Endothelial cell of umbilical vein (primary cell): ENCODE measurements around the gene XYLT1. TPM values are rescaled to one million over a fixed set of nuclear protein-coding genes. Genes with fewer than 3 reads are reported as not detected.
"Not testable (repeated sequence)": the region's sequence is repeated elsewhere in the genome, so short reads cannot be mapped to it uniquely, and the experiment has no call there.

Experiments used
- BruUV-seq: library from RNA; stranded (reverse); fragments of 400-500 nt; replicated peaks from 2 replicates; lab custom pipeline; 2021; lab: Mats Ljungman, UMichigan
- CTCF ChIA-PET: fragments of 300-600, 350-600 bp; sonication (Branson Sonifier 250); formaldehyde crosslinking; loops from one replicate; lab custom pipeline; 2021; ENCODE audit warnings: antibody characterized with exemption, inconsistent platforms; lab: Charles Lee
- POLR2A ChIA-PET: fragments of 300-600, 350-600 bp; sonication (Branson Sonifier 250); formaldehyde crosslinking; loops from one replicate; lab custom pipeline; 2021; ENCODE audit warnings: antibody characterized with exemption, inconsistent platforms; lab: Charles Lee
- DNase-seq: peaks from one replicate; pipeline ENCODE4 v3.0.0-alpha.2; 2011; ENCODE audit warnings: low read depth, low spot score
- FAIRE-seq: peaks from 2 replicates; lab custom pipeline; 2011; peaks lifted over from hg19 to GRCh38; lab: Jason Lieb, UNC
- H2AFZ ChIP-seq: 2 replicates; pipeline ENCODE4 v1.6.0; 2012; ENCODE audit warnings: low read depth, low read length, control low read depth, inconsistent platforms
- H3K27ac ChIP-seq: 2 replicates; pipeline ENCODE4 v1.5.1; 2011; ENCODE audit warnings: low read depth, mild to moderate bottlenecking, control low read depth, low read length, moderate library complexity; ENCODE audit not compliant: insufficient read depth
- H3K27me3 ChIP-seq, 2 experiments: 2 replicates each; pipeline versions ENCODE4 v1.6.0 to v1.6.1; 2011; ENCODE audit warnings: low read length in 2 of 2, mixed read lengths in 1 of 2; ENCODE audit not compliant: control insufficient read depth in 2 of 2, insufficient read depth in 2 of 2
- H3K36me3 ChIP-seq, 2 experiments: 2 replicates in 1 of 2; 3 replicates in 1 of 2; pipeline ENCODE4 v1.5.1; 2011; ENCODE audit warnings: low read length in 2 of 2, mild to moderate bottlenecking in 1 of 2, moderate library complexity in 1 of 2; ENCODE audit not compliant: control insufficient read depth in 2 of 2, insufficient read depth in 2 of 2; ENCODE audit errors: extremely low read depth in 1 of 2
- H3K4me1 ChIP-seq: 3 replicates; pipeline ENCODE4 v1.5.1; 2011; ENCODE audit warnings: mild to moderate bottlenecking, low read length; ENCODE audit not compliant: control insufficient read depth, insufficient read depth; ENCODE audit errors: extremely low read depth
- H3K4me2 ChIP-seq: 2 replicates; pipeline ENCODE4 v1.6.1; 2011; ENCODE audit warnings: low read length, control low read depth, mixed read lengths; ENCODE audit not compliant: insufficient read depth
- H3K4me3 ChIP-seq, 3 experiments: fragments of 200-600 bp in 1 of 3; sonication (generic), shearing (Covaris generic) in 1 of 3; replicated peaks in 1 of 3; 2 replicates each; pipeline ENCODE4 v1.5.1; 2011 to 2016; ENCODE audit warnings: control low read depth in 3 of 3, low read length in 3 of 3, mild to moderate bottlenecking in 2 of 3, inconsistent platforms in 1 of 3, low read depth in 1 of 3, moderate library complexity in 1 of 3; ENCODE audit not compliant: insufficient read depth in 1 of 3
- H3K79me2 ChIP-seq: 2 replicates; pipeline ENCODE4 v1.6.0; 2012; ENCODE audit warnings: low read length, inconsistent platforms; ENCODE audit not compliant: control insufficient read depth, insufficient read depth
- H3K9ac ChIP-seq: replicated peaks from 2 replicates; pipeline ENCODE3; 2011; ENCODE audit warnings: low read length, control low read depth; ENCODE audit not compliant: insufficient read depth; ENCODE audit errors: extremely low read depth
- H3K9me1 ChIP-seq: replicated peaks from 3 replicates; pipeline ENCODE4 v1.6.0; 2011; ENCODE audit warnings: mild to moderate bottlenecking, low read length; ENCODE audit not compliant: control insufficient read depth, insufficient read depth; ENCODE audit errors: extremely low read depth
- H3K9me3 ChIP-seq: replicated peaks from 2 replicates; pipeline ENCODE4 v1.5.1; 2012; ENCODE audit warnings: low read length, inconsistent platforms; ENCODE audit not compliant: control insufficient read depth, insufficient read depth
- H4K20me1 ChIP-seq: replicated peaks from 2 replicates; pipeline ENCODE3; 2011; ENCODE audit warnings: mild to moderate bottlenecking, low read length; ENCODE audit not compliant: control insufficient read depth, insufficient read depth; ENCODE audit errors: extremely low read depth
- EZH2 ChIP-seq: IDR thresholded peaks from 2 replicates; pipeline ENCODE4 v1.6.1; 2012; ENCODE audit warnings: borderline replicate concordance, low read depth, mild to moderate bottlenecking, moderate library complexity, low read length, inconsistent platforms; ENCODE audit not compliant: severe bottlenecking
- FOS ChIP-seq: IDR thresholded peaks from 2 replicates; pipeline ENCODE4 v1.6.1; 2011; ENCODE audit warnings: mild to moderate bottlenecking, low read length, moderate library complexity, borderline replicate concordance; ENCODE audit not compliant: insufficient read depth
- GATA2 ChIP-seq: IDR thresholded peaks from 2 replicates; pipeline ENCODE4 v1.7.0; 2011; ENCODE audit warnings: low read depth, mild to moderate bottlenecking, moderate library complexity, mixed read lengths, low read length; ENCODE audit not compliant: insufficient read length, insufficient read depth
- JUN ChIP-seq: IDR thresholded peaks from 2 replicates; pipeline ENCODE4 v1.6.1; 2011; ENCODE audit warnings: borderline replicate concordance, low read depth; ENCODE audit not compliant: insufficient read length, insufficient read depth
- MYC ChIP-seq: IDR thresholded peaks from one replicate; pipeline ENCODE4 v1.6.1; 2011; ENCODE audit warnings: mild to moderate bottlenecking, low read depth, low read length
- POLR2A ChIP-seq: IDR thresholded peaks from 2 replicates; pipeline ENCODE4 v1.6.1; 2012; ENCODE audit warnings: low read depth, mild to moderate bottlenecking, control low read depth, low read length
- POLR2AphosphoS5 ChIP-seq: IDR thresholded peaks from 2 replicates; pipeline ENCODE4 v1.6.1; 2012; ENCODE audit warnings: low read depth, mild to moderate bottlenecking, control low read depth, low read length, moderate library complexity; ENCODE audit not compliant: insufficient read depth
- dilution Hi-C: fragments of 300-500 bp; cut with MboI; formaldehyde crosslinking; loops from one replicate; pipeline ENCODE4 v1.15.0; 2019; ENCODE audit warnings: low sequenced_read_pairs; ENCODE audit not compliant: extremely low pct_ligation_motif_present
- intact Hi-C: fragments of 100-400 bp; cut with micrococcal nuclease; formaldehyde crosslinking; loops from one replicate; pipeline ENCODE4 v1.10.0; 2022
- polyA plus RNA-seq, 4 experiments: library from polyadenylated mRNA; depleted of rRNA in 3 of 4; stranded (reverse) in 3 of 4; unstranded in 1 of 4; fragments of >200 nt; gene quantifications; 2 replicates each; pipeline versions ENCODE4 v1.2.1 to v1.2.3, GENCODE V29; 2011 to 2012; ENCODE audit warnings: missing spikeins in 1 of 4
- total RNA-seq: library from RNA; stranded (reverse); gene quantifications from 2 replicates; pipeline ENCODE4 v1.2.3, GENCODE V29; 2021
- TF ChIP-seq, protein P1 (sequence below), 2 donors: IDR thresholded peaks; 1 replicate in 1 of 2; 2 replicates in 1 of 2; pipeline ENCODE4 v1.5.1; 2011; ENCODE audit warnings: low read length in 2 of 2, mild to moderate bottlenecking in 2 of 2, moderate library complexity in 2 of 2, control low read depth in 1 of 2, inconsistent platforms in 1 of 2, low read depth in 1 of 2; ENCODE audit not compliant: insufficient read depth in 1 of 2; ENCODE audit errors: extremely low read depth in 1 of 2
- TF ChIP-seq, protein P2 (sequence below): IDR thresholded peaks from 2 replicates; pipeline ENCODE4 v1.6.1; 2011; ENCODE audit not compliant: insufficient read depth, insufficient read length

The XYLT1 gene
- total and polyA plus RNA-seq, 2 donors (not counting 3 experiments of a cell fraction or from before 2014, with no cell fraction given): 0.63 to 2.9 TPM

DNA sequence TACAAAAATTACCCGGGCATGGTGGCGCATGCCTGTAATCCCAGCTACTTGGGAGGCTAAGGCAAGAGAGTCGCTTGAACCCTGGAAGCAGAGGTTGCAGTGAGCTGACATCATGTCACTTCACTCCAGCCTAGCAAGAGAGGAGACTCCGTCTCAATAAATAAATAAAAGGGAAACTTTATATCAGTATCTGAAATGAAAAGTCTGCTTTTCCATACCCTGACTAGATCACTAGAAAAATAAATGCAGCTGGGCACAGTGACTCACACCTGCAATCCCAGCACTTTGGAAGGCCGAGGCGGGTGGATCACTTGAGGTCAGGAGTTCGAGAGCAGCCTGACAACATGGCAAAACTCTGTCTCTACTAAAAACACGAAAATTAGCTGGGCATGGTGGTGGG lies 36.8 kb upstream of the XYLT1 start:
- FAIRE-seq, H3K4me3 ChIP-seq, H2AFZ ChIP-seq, H3K9me3 ChIP-seq, H3K27me3 ChIP-seq, BruUV-seq, POLR2A ChIA-PET, H4K20me1 ChIP-seq, H3K4me2 ChIP-seq, H3K4me1 ChIP-seq, H3K79me2 ChIP-seq, H3K9me1 ChIP-seq, dilution Hi-C loops, H3K36me3 ChIP-seq, H3K27ac ChIP-seq, H3K9ac ChIP-seq, DNase-seq, CTCF ChIA-PET, intact Hi-C loops: not testable (repeated sequence)

DNA sequence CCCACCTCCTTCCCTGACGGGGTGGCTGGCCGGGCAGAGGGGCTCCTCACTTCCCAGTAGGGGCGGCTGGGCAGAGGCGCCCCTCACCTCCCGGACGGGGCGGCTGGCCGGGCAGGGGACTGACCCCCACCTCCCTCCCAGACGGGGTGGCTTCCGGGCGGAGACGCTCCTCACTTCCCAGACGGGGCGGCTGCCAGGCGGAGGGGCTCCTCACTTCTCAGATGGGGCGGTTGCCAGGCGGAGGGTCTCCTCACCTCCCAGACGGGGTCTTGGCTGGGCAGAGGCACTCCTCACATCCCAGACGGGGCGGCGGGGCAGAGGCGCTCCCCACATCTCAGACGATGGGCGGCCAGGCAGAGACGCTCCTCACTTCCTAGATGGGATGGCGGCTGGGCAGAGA lies 35.1 kb upstream of the XYLT1 start:
- CTCF ChIA-PET, dilution Hi-C loops, POLR2A ChIA-PET, BruUV-seq, FAIRE-seq, H3K79me2 ChIP-seq, H4K20me1 ChIP-seq, intact Hi-C loops, DNase-seq, H3K27me3 ChIP-seq, H3K9ac ChIP-seq, H3K9me3 ChIP-seq, H3K4me1 ChIP-seq, H3K9me1 ChIP-seq, H3K4me3 ChIP-seq, H3K27ac ChIP-seq, H3K36me3 ChIP-seq, H3K4me2 ChIP-seq, H2AFZ ChIP-seq: not testable (repeated sequence)

DNA sequence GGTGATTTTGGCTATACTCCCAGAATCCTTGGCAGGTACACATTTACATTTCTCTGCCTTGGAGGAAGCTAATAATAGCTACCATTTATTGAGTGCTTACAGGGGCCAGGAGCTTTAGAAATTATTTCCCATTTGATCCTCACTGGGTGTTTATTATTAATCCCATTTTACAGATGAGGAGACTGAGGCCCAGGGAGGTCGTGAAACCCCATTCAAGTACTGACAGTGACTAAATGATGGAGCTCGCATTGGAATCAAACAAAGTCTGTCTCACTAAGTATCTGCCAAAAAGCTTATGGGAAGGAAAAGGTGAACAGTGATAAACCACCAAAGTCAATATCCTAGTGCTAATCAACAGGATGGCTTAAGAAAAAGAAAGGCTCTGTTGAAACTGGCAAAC lies 33.3 kb upstream of the XYLT1 start:
- Histone ChIP-seq H3K27ac (no peak overlapping the region), H3K4me3 (no peak overlapping the region), H4K20me1 (no peaks in the 10 kb centered on the region), H3K9me3 (peaks cover 1% of the 10 kb centered on the region), H3K9me1 (no peaks in the 10 kb centered on the region), H3K4me1 (no peaks in the 10 kb centered on the region), H3K79me2 (no peaks in the 10 kb centered on the region), H3K4me2 (no peak overlapping the region), H3K36me3 (no peaks in the 10 kb centered on the region), H3K27me3 (no peaks in the 10 kb centered on the region), H3K9ac (no peak overlapping the region), H2AFZ (no peak overlapping the region)
- no peak for DNase-seq
- intact Hi-C loops: no loop called here
- BruUV-seq: no TSS peak
- dilution Hi-C loops: no loop called here
- TF ChIP-seq GATA2: no peak
- TF ChIP-seq MYC: no peak
- no peak for TF ChIP-seq POLR2A
- TF ChIP-seq, protein P1, sequence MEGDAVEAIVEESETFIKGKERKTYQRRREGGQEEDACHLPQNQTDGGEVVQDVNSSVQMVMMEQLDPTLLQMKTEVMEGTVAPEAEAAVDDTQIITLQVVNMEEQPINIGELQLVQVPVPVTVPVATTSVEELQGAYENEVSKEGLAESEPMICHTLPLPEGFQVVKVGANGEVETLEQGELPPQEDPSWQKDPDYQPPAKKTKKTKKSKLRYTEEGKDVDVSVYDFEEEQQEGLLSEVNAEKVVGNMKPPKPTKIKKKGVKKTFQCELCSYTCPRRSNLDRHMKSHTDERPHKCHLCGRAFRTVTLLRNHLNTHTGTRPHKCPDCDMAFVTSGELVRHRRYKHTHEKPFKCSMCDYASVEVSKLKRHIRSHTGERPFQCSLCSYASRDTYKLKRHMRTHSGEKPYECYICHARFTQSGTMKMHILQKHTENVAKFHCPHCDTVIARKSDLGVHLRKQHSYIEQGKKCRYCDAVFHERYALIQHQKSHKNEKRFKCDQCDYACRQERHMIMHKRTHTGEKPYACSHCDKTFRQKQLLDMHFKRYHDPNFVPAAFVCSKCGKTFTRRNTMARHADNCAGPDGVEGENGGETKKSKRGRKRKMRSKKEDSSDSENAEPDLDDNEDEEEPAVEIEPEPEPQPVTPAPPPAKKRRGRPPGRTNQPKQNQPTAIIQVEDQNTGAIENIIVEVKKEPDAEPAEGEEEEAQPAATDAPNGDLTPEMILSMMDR (IDR thresholded peaks at IDR 0.05; ENCODE audit: extremely low read depth in 1 of 2, insufficient read depth in 1 of 2, low read depth in 1 of 2, low read length in 2 of 2): no peak
- TF ChIP-seq POLR2AphosphoS5: no peak
- TF ChIP-seq, protein P2, sequence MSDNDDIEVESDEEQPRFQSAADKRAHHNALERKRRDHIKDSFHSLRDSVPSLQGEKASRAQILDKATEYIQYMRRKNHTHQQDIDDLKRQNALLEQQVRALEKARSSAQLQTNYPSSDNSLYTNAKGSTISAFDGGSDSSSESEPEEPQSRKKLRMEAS: no peak
- no peak for TF ChIP-seq FOS
- no peak for TF ChIP-seq JUN
- TF ChIP-seq EZH2: no peak
- FAIRE-seq: no peak
- ChIA-PET CTCF (no interaction called here), POLR2A (no interaction called here)
